Duodenal mucosa (tissue), 2 donors: ENCODE results near the gene PRICKLE4.
"Not testable (repeated sequence)": the region's sequence is repeated elsewhere in the genome, so short reads cannot be mapped to it uniquely, and the experiment has no call there.

Experiments
- H3K27ac ChIP-seq: one replicate; pipeline ENCODE4 v1.7.0; 2013; ENCODE audit warnings: low read depth, low read length
- H3K27me3 ChIP-seq, 2 donors: one replicate each; pipeline ENCODE4 v1.7.0; 2013; ENCODE audit warnings: low read length in 2 of 2, control low read depth in 1 of 2; ENCODE audit not compliant: insufficient read depth in 2 of 2, control insufficient read depth in 1 of 2
- H3K36me3 ChIP-seq, 2 donors: one replicate each; pipeline ENCODE4 v1.7.0; 2013; ENCODE audit warnings: low read length in 2 of 2, control low read depth in 1 of 2; ENCODE audit not compliant: insufficient read depth in 2 of 2, control insufficient read depth in 1 of 2
- H3K4me1 ChIP-seq, 2 donors: one replicate each; pipeline ENCODE4 v1.7.0; 2013; ENCODE audit warnings: low read length in 2 of 2, control low read depth in 1 of 2; ENCODE audit not compliant: insufficient read depth in 2 of 2, control insufficient read depth in 1 of 2
- H3K4me3 ChIP-seq, 2 donors: one replicate each; pipeline ENCODE4 v1.7.0; 2013; ENCODE audit warnings: low read length in 2 of 2, low read depth in 1 of 2
- H3K9ac ChIP-seq, 2 donors: one replicate each; pipeline ENCODE4 v1.7.0; 2013; ENCODE audit warnings: low read length in 2 of 2, low read depth in 1 of 2
- H3K9me3 ChIP-seq, 2 donors: one replicate each; pipeline ENCODE4 v1.7.0; 2013; ENCODE audit warnings: low read length in 2 of 2, control low read depth in 1 of 2; ENCODE audit not compliant: control insufficient read depth in 1 of 2

PRICKLE4 gene

GRCh38 chr6:41799559-41799911, 19.0 kb downstream of the PRICKLE4 start:
- H3K9ac ChIP-seq, result no peak overlapping the region
- no peaks in the 10 kb centered on the region for H3K4me1 ChIP-seq
- H3K27me3 ChIP-seq, result no peaks in the 10 kb centered on the region
- peaks cover 0 to 13% of the 10 kb centered on the region in 2 donors for H3K36me3 ChIP-seq
- no peak overlapping the region for H3K4me3 ChIP-seq
- no peak overlapping the region for H3K27ac ChIP-seq
- H3K9me3 ChIP-seq, result no peaks in the 10 kb centered on the region

- Histone ChIP-seq H3K9me3 (no peaks in the 10 kb centered on the region), H3K9ac (no peak overlapping the region), H3K4me3 (no peak overlapping the region), H3K36me3 (peaks cover 0 to 6% of the 10 kb centered on the region in 2 donors), H3K27ac (no peak overlapping the region), H3K27me3 (no peaks in the 10 kb centered on the region), H3K4me1 (no peaks in the 10 kb centered on the region)
These were observed 20.8 kb downstream of the PRICKLE4 start for GRCh38 chr6:41801380-41801779.

GRCh38 chr6:41805830-41806774, 25.5 kb downstream of the PRICKLE4 start:
- Histone ChIP-seq H3K27me3 (no peaks in the 10 kb centered on the region), H3K4me1 (no peaks in the 10 kb centered on the region), H3K4me3 (no peak overlapping the region), H3K27ac (no peak overlapping the region), H3K9ac (no peak overlapping the region), H3K9me3 (no peaks in the 10 kb centered on the region), H3K36me3 (peaks cover 0 to 6% of the 10 kb centered on the region in 2 donors)

- Histone ChIP-seq H3K4me1 (no peaks in the 10 kb centered on the region), H3K9me3 (no peaks in the 10 kb centered on the region), H3K9ac (no peak overlapping the region), H3K36me3 (no peaks in the 10 kb centered on the region), H3K4me3 (no peak overlapping the region), H3K27ac (no peak overlapping the region), H3K27me3 (no peaks in the 10 kb centered on the region)
These were observed 30.5 kb downstream of the PRICKLE4 start for GRCh38 chr6:41811095-41811494.

GRCh38 chr6:41811946-41812345, 31.4 kb downstream of the PRICKLE4 start:
- H3K9me3 ChIP-seq, H3K4me1 ChIP-seq, H3K27me3 ChIP-seq, H3K27ac ChIP-seq, H3K4me3 ChIP-seq, H3K9ac ChIP-seq, H3K36me3 ChIP-seq: not testable (repeated sequence)

GRCh38 chr6:41813469-41813868, 32.9 kb downstream of the PRICKLE4 start:
- H3K9me3 ChIP-seq, result no peaks in the 10 kb centered on the region
- H3K27ac ChIP-seq, result no peak overlapping the region
- H3K36me3 ChIP-seq, result no peaks in the 10 kb centered on the region
- H3K4me3 ChIP-seq, result no peak overlapping the region
- H3K27me3 ChIP-seq, result no peaks in the 10 kb centered on the region
- H3K4me1 ChIP-seq, result no peaks in the 10 kb centered on the region
- no peak overlapping the region for H3K9ac ChIP-seq

- no peaks in the 10 kb centered on the region for H3K9me3 ChIP-seq
- H3K9ac ChIP-seq, result no peak overlapping the region
- H3K36me3 ChIP-seq, result no peaks in the 10 kb centered on the region
- no peak overlapping the region for H3K27ac ChIP-seq
- H3K27me3 ChIP-seq, result no peaks in the 10 kb centered on the region
- no peaks in the 10 kb centered on the region for H3K4me1 ChIP-seq
- H3K4me3 ChIP-seq, result no peak overlapping the region
These were observed 33.4 kb downstream of the PRICKLE4 start for GRCh38 chr6:41813956-41814355.

GRCh38 chr6:41814629-41815028, 34.0 kb downstream of the PRICKLE4 start:
- Histone ChIP-seq H3K27me3 (no peaks in the 10 kb centered on the region), H3K4me1 (no peaks in the 10 kb centered on the region), H3K27ac (no peak overlapping the region), H3K36me3 (no peaks in the 10 kb centered on the region), H3K4me3 (no peak overlapping the region), H3K9ac (no peak overlapping the region), H3K9me3 (no peaks in the 10 kb centered on the region)

GRCh38 chr6:41815587-41815986, 35.0 kb downstream of the PRICKLE4 start:
- H3K4me1 ChIP-seq, result no peaks in the 10 kb centered on the region
- no peaks in the 10 kb centered on the region for H3K9me3 ChIP-seq
- no peak overlapping the region for H3K9ac ChIP-seq
- no peak overlapping the region for H3K27ac ChIP-seq
- no peak overlapping the region for H3K4me3 ChIP-seq
- no peaks in the 10 kb centered on the region for H3K36me3 ChIP-seq
- no peaks in the 10 kb centered on the region for H3K27me3 ChIP-seq

GRCh38 chr6:41818271-41819054, 37.9 kb downstream of the PRICKLE4 start:
- no peak overlapping the region for H3K9ac ChIP-seq
- H3K4me3 ChIP-seq, result no peak overlapping the region
- H3K36me3 ChIP-seq, result no peaks in the 10 kb centered on the region
- no peak overlapping the region for H3K27ac ChIP-seq
- no peaks in the 10 kb centered on the region for H3K4me1 ChIP-seq
- H3K9me3 ChIP-seq, result no peaks in the 10 kb centered on the region
- no peaks in the 10 kb centered on the region for H3K27me3 ChIP-seq
